Measurements from ENCODE around the gene MCRS1. TPM values are rescaled to one million over a fixed set of nuclear protein-coding genes. Genes with fewer than 3 reads are reported as not detected.
"Not testable (repeated sequence)": the region's sequence is repeated elsewhere in the genome, so short reads cannot be mapped to it uniquely, and the experiment has no call there.

MCRS1 gene
- total RNA-seq = 48.5 and 52.7 TPM in 2 replicates

DNA sequence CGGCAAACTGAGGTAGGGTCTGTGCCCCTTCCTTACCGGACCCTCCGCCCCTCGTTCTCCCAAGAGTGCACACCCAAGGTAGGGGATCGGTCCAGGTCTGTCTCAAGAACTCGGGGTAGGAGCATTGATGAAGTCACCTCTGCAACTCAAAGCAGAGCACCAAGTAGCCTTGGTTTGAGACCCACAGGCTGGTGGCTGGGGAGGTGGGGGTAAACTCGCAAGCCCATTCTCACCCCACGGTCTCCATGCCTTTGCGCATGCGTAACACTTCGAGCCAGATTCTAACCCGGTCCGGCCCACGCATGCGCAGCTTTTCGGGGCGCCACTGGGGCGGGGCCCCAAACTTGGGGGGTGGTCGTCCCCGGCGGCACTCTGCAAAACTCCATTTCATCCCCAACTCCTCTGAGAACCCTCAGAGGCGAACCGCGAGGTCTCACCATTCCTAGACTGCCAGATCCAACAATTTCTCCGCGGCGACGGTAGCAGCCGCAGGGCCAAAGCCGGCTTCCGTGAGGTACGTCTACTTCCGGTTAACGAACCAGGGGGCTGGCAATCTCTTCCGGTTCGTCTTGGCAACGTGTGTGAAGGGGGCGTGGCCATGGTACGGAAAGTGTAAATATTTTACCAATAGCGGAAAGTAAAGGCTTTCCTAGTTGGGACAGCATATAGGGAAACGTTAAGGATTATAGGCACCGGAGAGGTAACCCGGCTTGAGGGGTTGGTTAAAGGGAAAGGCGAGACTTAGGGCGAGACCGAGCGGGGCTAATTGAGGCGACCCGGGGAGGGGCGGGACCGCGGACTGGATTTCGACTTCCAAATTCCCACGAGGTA lies at the start of gene MCRS1:
MCRS1 (minus strand) TSS at position 532 of the 831 bp plus-strand sequence. CDS start 1,411 bp downstream, outside the sequence.
- peak; percentile 87 to 94 for DNase-seq (ENCODE audit: low read depth in 2 of 2)

GRCh38 chr12:49616533-49617219 lies 48.7 kb upstream of the MCRS1 start:
- peak in 1 of 2 donors; percentile 71 for DNase-seq (ENCODE audit: low read depth in 2 of 2)

DNA sequence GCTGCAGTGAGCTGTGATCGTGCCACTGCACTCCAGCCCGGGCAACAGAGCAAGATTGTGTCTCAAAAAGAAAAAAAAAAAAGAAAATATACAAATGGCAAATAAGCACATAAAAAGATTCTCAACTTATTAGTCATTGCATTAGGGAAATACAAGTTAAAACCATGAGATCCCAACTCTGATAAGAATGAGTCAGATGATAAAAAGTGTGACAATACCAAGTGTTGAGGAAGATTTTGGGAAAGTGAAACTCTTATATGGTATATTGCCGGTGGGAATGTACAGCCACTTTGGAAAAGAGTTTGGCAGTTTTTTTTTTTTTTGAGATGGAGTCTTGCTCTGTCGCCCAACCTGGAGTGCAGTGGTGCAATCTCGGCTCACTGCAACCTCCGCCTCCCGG lies 47.8 kb upstream of the MCRS1 start:
- DNase-seq (ENCODE audit: low read depth in 2 of 2) = no peak

GRCh38 chr12:49612210-49612609 lies 44.3 kb upstream of the MCRS1 start:
- DNase-seq (ENCODE audit: low read depth in 2 of 2) = no peak

DNA sequence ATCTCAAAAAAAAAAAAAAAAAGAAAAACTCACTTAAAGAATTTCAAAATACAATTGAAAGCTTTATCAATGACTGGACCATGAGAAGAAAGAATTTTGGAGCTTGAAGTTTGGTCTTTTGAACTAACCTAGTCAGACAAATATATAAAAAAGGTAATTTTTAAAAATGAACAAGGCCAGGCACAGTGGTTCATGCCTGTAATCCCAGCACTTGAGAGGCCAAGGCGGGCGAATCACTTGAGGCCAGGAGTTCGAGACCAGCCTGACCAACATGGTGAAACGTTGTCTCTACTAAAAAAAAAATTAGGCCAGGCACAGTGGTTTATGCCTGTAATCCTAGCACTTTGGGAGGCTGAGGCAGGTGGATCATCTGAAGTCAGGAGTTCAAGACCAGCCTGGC lies 42.8 kb upstream of the MCRS1 start:
- DNase-seq (ENCODE audit: low read depth in 2 of 2) = not testable (repeated sequence)

DNA sequence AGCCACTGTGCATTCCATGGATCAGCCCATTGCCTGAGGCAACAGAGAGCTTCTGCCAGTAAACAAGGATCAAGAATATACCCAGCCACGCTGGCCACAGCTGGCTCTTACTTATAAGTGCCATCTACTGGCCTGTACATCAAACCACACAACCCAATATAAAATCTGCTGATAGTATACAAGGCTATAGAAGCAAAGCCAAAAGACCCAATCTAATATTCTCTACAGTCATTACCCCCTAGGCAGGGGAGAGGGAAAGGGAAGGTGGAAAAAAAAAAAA lies 41.9 kb upstream of the MCRS1 start:
- peak in 1 of 2 donors; percentile 20 for DNase-seq (ENCODE audit: low read depth in 2 of 2)

- DNase-seq (ENCODE audit: low read depth in 2 of 2) = no peak
Observed at GRCh38 chr12:49609059-49609874, 41.3 kb upstream of the MCRS1 start.

DNA sequence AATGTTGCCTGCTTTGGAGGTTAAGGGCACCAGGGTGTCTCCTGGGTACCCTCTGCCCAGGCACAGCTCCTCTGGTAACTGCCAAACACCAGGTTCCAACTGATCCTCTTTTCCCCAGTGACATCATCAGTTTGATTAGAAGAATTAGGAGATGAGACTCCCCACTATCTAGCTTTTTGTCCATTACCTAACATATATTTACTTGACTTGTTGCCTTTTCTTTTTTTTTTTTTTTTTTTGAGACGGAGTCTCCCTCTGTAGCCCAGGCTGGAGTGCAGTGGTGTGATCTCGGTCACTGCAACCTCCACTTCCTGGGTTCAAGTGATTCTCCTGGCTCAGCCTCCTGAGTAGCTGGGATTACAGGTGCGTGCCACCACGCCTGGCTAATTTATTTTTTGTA lies 37.6 kb upstream of the MCRS1 start, which contains the start of gene FAM186B:
FAM186B (minus strand) TSS at position 101 of the 400 bp plus-strand sequence. CDS start 162 bp downstream, outside the sequence.
- DNase-seq (ENCODE audit: low read depth in 2 of 2) = not testable (repeated sequence)

DNA sequence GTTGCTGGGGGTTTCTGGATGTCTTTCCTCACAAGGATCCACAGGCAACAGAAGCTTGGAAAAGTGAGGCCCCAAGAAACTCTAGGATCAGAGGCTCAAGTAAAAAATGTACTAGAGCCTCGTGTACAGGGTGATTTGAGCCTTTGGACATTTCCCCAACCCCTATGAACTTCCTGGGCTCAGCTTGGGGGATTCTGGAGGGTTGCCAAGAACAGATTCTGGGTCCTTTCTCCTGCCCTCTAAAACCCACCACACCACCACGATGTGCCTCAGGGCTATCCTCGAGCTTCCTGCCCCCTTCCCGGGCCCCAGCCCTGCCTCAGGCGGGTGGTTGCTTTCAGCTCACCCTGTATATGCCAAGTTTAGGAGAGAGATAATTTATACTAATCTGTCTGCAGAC lies 36.9 kb upstream of the MCRS1 start:
- DNase-seq (ENCODE audit: low read depth in 2 of 2) = no peak

DNA sequence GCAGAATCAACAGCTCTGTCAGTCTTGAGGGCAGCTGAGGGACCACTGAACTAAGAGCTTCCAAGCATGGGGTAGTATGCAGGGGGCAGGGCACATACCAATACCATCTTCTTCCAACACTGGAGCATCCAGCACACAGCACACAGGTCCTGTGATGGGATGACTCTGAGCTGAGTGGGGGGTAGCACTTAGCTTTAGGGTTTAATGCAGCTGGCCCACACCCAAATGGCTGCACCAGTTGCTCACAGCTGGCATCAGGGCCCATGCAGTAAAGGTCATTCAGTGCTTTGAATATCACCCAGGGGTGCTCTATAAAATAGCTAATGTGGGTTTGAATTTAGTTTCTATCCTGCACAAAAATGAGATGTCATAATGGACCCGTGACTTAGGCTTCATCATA lies 35.8 kb upstream of the MCRS1 start:
- DNase-seq (ENCODE audit: low read depth in 2 of 2) = no peak

- DNase-seq (ENCODE audit: low read depth in 2 of 2) = no peak
Observed at GRCh38 chr12:49599961-49600360, 32.0 kb upstream of the MCRS1 start.

DNA sequence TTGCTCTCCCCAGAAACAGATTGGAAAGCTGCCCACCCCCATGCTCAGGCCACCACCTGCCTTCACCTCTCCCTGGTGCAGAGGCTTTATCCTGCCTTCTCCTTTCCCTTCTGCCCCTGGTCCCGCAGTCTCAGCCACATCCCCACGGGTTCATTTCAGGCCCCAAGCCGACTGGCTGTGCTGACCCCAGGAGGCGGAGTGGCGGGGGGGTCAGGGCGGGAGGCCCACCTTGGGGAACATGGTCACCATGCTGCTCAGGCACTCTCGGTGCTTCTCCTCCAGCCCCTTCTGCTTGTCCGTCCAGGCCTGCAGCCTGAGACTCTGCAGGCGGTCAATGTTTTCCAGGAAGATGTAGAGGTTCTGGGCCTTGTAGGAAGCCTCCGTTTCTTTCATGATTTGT lies 30.6 kb upstream of the MCRS1 start:
- no peak for DNase-seq (ENCODE audit: low read depth in 2 of 2)

DNA sequence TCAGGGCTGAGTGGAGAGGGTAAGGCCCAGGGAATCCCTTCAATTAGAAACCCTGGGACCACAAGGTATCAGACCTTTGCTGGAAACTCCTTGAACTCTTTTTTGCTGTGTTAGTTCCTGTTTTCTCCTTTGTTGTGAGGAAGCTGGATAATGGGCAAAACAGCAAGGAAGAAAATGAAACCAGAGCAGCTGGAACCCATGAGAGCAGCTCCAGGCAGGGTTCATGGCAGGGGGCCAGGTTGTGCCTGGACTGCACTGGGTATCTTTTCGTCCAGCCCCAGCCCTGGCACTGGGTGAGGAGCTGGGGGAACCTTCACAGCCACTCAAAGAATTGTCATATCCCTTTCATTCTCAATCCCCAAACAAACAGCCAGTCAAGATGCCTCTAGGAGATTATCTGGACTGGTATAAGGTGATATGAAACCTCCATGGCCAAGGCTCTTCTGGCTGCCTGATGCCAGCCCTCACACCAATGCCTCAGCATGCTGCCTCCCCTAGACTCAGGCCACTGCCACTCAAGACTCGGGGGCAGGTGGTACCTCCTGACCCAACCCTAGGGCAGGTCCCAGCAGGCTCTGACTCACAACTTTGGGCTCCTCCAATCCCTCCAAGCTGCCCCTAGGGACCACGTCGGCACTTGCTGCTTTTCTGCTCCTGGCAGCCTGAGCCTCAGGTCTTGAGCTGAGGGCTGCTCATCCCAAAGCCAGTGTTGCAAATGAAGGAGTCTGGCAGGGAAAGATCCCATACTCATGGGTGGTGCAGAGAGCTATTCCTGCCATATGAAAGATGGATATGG lies 21.0 kb upstream of the MCRS1 start:
- no peak for DNase-seq (ENCODE audit: low read depth in 2 of 2)

DNA sequence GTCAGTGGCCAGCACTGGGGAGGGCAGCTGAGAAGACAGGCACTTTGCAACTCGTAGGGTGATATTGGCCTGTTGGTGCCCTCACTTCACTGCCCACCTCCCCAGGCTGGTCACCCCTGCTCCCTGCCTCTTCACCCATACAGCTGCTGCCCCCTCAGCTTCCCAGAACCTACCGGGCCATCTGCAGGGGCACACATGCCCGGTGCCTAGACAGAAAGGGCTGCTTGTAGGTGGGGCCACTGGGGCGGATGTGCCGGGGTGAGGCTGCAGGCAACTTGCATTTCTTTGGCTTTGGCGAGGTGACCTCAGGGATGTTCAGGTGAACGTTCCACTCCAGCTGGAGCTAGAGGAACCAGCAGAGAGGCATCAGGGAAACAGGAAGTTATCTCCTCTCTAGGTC lies 20.3 kb upstream of the MCRS1 start:
- no peak for DNase-seq (ENCODE audit: low read depth in 2 of 2)

DNA sequence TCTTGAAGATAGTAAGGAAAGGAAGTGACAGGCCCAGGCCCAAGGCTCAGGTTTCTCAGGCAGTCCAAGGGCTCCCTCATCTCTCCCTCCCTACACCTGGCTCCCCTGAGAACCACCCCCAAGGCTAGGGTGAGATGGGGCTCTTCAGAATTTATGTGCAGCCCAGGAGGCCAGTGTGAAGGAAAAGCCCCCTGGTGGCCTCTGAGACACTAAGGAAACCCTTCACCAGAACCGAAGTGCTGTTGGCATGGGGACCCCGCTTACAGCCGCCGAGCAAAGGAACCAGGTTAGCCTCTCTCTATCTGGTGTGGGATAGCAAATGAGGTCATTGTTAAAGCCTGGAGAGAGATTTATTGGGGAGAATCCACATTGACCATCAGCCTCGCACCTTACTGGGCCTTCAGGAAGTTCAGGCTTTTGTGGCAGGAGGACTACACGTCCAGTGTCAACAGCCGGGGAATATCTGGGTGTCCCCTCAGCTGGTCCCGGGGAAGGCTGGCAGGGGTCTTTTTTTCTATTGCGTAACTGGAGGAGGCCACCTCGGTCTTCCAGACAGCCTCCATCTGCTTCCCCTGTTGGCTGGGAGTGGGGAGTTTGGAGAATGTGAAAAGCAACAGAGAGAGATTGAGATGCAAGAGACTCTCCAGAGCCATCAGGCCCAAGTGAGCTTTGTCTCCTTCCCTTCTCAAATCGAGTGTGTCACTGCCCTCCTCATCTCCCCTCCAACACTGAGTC lies 19.4 kb upstream of the MCRS1 start:
- no peak for DNase-seq (ENCODE audit: low read depth in 2 of 2)

GRCh38 chr12:49585477-49586459 lies 17.8 kb upstream of the MCRS1 start:
- no peak for DNase-seq (ENCODE audit: low read depth in 2 of 2)

DNA sequence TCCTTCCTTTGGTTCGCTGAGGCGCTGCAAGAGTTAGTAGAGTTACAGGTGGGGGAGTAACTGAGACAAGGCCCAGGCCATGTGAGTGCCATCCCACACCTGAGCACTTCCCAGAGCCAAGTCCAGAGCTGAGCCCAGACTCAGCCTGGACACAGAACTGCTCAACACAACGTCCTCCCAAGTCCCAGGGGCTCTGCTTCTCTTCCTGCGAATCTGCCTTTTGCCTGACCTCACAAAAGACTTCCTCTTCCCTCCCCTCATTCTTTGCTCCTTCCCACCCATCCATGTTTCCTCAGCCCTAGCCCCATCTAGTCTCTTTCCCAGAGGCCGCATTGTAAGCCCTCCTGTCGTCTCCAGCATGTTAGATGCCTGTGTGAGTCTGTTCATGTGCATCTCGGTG lies 16.6 kb upstream of the MCRS1 start:
- DNase-seq (ENCODE audit: low read depth in 2 of 2) = no peak

DNA sequence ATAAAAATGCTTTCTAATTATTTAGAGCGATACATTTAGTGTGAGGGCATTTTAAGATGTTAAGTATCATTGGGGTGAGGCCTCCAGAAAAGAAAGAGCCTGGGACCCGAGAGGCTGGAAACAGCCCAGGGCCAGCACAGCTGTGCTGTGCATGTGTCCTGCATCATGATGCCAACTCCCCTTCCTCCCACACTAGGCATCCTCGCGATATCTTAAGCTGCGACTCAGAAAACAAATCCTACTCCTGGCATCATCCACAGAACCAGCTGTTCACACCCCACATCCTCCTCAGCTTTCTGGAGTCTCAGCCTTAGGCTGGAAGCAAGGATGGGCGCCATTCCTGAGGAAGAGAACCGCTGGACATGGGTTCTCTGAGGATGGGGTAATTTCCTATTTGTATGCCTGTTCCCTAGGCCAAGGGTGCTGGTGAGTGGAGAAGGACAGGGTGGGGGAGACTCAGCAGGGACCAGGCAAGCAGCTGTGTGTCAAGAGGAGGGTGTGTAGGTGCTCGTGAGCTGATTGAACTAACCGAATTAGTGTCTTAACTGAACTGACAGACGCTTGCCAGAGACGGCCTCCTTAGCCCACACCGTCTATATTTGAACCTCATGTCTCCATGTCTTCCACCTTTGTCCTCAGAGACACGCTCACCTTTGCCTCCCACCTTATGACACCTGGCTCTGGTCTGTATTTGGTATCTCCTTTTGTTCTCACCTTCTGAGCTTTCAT lies 15.6 kb upstream of the MCRS1 start:
- no peak for DNase-seq (ENCODE audit: low read depth in 2 of 2)

- DNase-seq (ENCODE audit: low read depth in 2 of 2) = no peak
Observed at GRCh38 chr12:49582850-49583249, 14.9 kb upstream of the MCRS1 start.

All from dermis microvascular lymphatic vessel endothelial cell (primary cell).